HG02610 (cell line): ENCODE measurements around the gene MACROD2.

Experiments
- ATAC-seq: cut with Tn5 transposase; IDR thresholded peaks from one replicate; pipeline ENCODE4 v1.9.1; 2021; ENCODE audit warnings: mild to moderate bottlenecking, moderate library complexity; ENCODE audit not compliant: unreplicated experiment

MACROD2 gene

GRCh38 chr20:15726416-15726815 lies 1731.1 kb downstream of the MACROD2 start:
- no peak for ATAC-seq

GRCh38 chr20:15734052-15734451 lies 1738.7 kb downstream of the MACROD2 start:
- no peak for ATAC-seq

GRCh38 chr20:15739035-15739434 lies 1743.7 kb downstream of the MACROD2 start:
- ATAC-seq: no peak

- ATAC-seq: no peak
Measured at GRCh38 chr20:15740046-15740775, 1744.9 kb downstream of the MACROD2 start.

- no peak for ATAC-seq
Measured at GRCh38 chr20:15742087-15742486, 1746.8 kb downstream of the MACROD2 start.

- ATAC-seq: no peak
Measured at GRCh38 chr20:15742627-15743026, 1747.3 kb downstream of the MACROD2 start.

GRCh38 chr20:15756002-15756753 lies 1760.9 kb downstream of the MACROD2 start:
- no peak for ATAC-seq

GRCh38 chr20:15756754-15757115 lies 1761.4 kb downstream of the MACROD2 start:
- ATAC-seq: no peak

GRCh38 chr20:15759594-15759993 lies 1764.3 kb downstream of the MACROD2 start:
- no peak for ATAC-seq

GRCh38 chr20:15760001-15760621 lies 1764.8 kb downstream of the MACROD2 start:
- ATAC-seq: no peak

GRCh38 chr20:15763366-15763765 lies 1768.0 kb downstream of the MACROD2 start:
- ATAC-seq: no peak

- no peak for ATAC-seq
Measured at GRCh38 chr20:15767586-15767985, 1772.3 kb downstream of the MACROD2 start.

- no peak for ATAC-seq
Measured at GRCh38 chr20:15767999-15768741, 1772.9 kb downstream of the MACROD2 start.

GRCh38 chr20:15772826-15773225 lies 1777.5 kb downstream of the MACROD2 start:
- ATAC-seq: no peak

GRCh38 chr20:15774926-15775325 lies 1779.6 kb downstream of the MACROD2 start:
- no peak for ATAC-seq

GRCh38 chr20:15776770-15777466 lies 1781.6 kb downstream of the MACROD2 start:
- no peak for ATAC-seq

GRCh38 chr20:15784020-15784419 lies 1788.7 kb downstream of the MACROD2 start:
- ATAC-seq: no peak

- ATAC-seq: no peak
Measured at GRCh38 chr20:15789079-15789478, 1793.8 kb downstream of the MACROD2 start.

- ATAC-seq: no peak
Measured at GRCh38 chr20:15792855-15793254, 1797.5 kb downstream of the MACROD2 start.

GRCh38 chr20:15794409-15794808 lies 1799.1 kb downstream of the MACROD2 start:
- no peak for ATAC-seq
